Measurements from ENCODE around the gene HORMAD2.
"Not testable (repeated sequence)": the region's sequence is repeated elsewhere in the genome, so short reads cannot be mapped to it uniquely, and the experiment has no call there.

The HORMAD2 gene

GRCh38 chr22:30206944-30207343 lies 126.7 kb downstream of the HORMAD2 start:
- in situ Hi-C loops (cut with MboI; ENCODE audit: low sequenced_read_pairs), result no loop called here

GRCh38 chr22:30208631-30209603 lies 128.7 kb downstream of the HORMAD2 start:
- in situ Hi-C loops (cut with MboI; ENCODE audit: low sequenced_read_pairs), result no loop called here

GRCh38 chr22:30209642-30210041 lies 129.4 kb downstream of the HORMAD2 start:
- in situ Hi-C loops (cut with MboI; ENCODE audit: low sequenced_read_pairs), result no loop called here

DNA sequence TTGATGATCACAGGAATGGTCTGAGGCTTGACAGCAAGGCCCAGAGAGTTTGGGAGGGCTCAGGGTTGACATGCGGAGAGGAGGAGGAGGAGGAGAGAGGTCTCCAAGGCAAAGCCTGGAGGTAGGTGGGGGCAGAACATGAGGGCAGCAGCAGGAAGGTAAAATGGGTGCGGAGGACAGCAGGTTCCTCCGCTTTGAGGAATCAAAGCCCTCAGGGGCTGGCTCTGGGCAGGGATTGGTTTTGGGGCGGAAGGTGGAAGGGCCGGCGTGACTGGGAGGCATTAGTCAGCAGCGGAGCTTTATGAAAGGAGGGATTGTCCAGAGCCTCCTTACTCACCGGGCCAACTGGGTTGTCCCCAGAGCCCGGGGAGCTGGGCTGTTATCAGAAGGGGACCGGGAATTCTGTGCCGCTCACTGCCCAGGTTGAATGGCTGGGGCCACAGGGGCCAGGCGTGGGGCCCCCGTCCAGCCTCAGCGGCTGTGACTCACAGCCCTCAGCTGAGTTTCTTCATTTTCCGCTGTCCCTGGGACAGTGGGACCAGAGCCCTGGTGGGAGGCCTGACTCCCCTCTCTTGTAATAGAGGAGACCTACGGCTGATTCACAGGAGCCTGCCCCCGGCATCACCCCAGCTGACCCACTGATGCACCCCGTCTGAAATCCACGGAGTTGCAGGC lies 130.1 kb downstream of the HORMAD2 start:
- in situ Hi-C loops (cut with MboI; ENCODE audit: low sequenced_read_pairs), result no loop called here

- in situ Hi-C loops (cut with MboI; ENCODE audit: low sequenced_read_pairs), result no loop called here
Measured at GRCh38 chr22:30211124-30211820, 131.0 kb downstream of the HORMAD2 start.

- in situ Hi-C loops (cut with MboI; ENCODE audit: low sequenced_read_pairs), result no loop called here
Measured at GRCh38 chr22:30212363-30212995, 132.2 kb downstream of the HORMAD2 start.

DNA sequence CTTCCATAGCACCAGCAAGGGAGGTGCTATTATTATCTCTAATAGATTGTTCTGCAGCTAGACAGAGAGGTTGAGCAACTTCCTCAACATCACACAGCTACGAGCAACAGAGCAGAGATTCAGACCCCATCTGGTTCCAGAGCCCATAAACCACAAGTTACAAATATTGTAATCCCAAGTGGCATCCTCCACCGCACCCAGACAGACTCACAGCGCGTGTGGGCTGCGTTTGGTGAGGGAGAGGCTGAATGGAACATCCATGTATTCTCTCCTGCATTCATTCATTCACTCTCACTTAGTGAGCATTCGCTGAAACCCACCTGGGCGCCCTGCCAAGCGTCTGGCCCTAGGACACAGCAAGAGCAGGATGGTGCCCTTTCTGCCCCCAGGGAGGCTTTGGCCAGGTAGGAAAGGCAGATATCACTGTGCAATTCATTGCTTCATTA lies 132.8 kb downstream of the HORMAD2 start:
- in situ Hi-C loops (cut with MboI; ENCODE audit: low sequenced_read_pairs), result no loop called here

GRCh38 chr22:30214703-30215407 lies 134.6 kb downstream of the HORMAD2 start:
- in situ Hi-C loops (cut with MboI; ENCODE audit: low sequenced_read_pairs), result no loop called here

- in situ Hi-C loops (cut with MboI; ENCODE audit: low sequenced_read_pairs), result not testable (repeated sequence)
Measured at GRCh38 chr22:30216272-30216671, 136.0 kb downstream of the HORMAD2 start.

GRCh38 chr22:30216710-30217109 lies 136.4 kb downstream of the HORMAD2 start:
- in situ Hi-C loops (cut with MboI; ENCODE audit: low sequenced_read_pairs), result no loop called here

DNA sequence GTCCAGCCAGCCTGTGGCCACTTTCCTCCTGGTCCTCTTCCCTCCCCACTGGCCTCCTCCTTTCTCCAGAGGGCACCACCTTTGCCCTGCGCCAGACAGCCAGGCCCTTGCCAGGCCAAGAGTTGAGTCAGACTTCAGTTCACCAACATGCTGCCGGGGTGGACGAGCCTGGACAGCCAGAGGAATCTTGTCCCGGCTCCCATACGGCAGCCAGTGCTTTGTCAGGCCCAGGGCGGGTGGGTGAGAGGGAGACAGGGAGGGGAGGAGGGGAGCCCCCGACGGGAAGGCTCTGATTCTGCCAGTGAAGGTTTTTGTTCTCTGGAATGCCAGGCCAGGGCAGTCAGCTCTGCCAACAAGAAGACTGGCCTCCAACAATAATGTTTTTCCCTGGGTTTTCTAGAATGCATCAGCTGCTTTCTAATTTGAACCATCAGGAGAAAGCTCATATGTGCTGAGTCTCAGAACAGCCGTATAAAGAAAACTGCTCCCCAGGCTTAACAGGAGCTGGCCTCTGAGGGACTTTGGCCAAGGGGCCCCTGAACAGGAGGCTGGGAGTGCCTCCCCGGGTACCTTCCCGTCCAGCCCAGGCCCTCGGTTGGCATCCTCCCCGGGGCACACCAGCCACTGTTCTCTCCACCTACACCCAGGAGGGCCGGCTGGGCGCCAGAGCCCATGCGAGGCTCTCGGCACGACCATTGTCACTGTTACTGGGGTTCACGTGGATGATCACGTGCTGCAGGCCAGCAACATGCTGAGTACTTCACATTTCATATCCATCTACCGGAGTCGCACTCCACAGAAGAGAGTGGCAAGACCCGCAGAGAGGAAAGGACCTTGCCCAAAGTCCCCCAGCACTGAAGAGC lies 137.7 kb downstream of the HORMAD2 start:
- in situ Hi-C loops (cut with MboI; ENCODE audit: low sequenced_read_pairs), result no loop called here

DNA sequence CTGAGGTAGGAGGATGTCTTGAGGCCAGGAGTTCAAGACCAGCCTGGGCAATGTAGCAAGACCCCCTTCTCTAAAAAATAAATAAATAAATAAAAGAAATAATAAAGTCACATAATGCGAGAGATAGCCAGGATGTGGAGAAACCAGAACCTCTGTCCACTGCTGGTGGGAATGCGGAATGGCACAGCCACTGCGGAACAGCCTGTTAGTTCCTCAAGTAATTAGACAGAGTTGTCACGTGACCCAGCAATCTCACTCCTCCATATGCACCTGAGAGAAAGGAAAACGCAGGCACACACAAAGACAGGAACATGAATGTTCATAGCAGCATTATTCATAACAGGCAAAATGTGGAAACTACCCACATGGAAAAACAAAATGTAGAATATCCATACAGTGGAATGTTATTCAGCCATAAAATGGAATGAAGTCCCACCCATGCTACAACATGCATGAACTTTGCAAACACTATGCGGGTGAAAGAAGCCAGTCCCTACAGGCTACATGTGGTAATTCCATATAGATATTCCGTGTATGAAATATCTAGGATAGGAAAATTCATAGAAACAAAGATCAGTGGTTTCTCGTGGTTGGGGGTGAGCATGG lies 138.9 kb downstream of the HORMAD2 start:
- in situ Hi-C loops (cut with MboI; ENCODE audit: low sequenced_read_pairs), result no loop called here

GRCh38 chr22:30219668-30220278 lies 139.5 kb downstream of the HORMAD2 start:
- in situ Hi-C loops (cut with MboI; ENCODE audit: low sequenced_read_pairs), result no loop called here

- in situ Hi-C loops (cut with MboI; ENCODE audit: low sequenced_read_pairs), result no loop called here
Measured at GRCh38 chr22:30220338-30221012, 140.2 kb downstream of the HORMAD2 start.

GRCh38 chr22:30221121-30221992 lies 141.1 kb downstream of the HORMAD2 start:
- in situ Hi-C loops (cut with MboI; ENCODE audit: low sequenced_read_pairs), result no loop called here

DNA sequence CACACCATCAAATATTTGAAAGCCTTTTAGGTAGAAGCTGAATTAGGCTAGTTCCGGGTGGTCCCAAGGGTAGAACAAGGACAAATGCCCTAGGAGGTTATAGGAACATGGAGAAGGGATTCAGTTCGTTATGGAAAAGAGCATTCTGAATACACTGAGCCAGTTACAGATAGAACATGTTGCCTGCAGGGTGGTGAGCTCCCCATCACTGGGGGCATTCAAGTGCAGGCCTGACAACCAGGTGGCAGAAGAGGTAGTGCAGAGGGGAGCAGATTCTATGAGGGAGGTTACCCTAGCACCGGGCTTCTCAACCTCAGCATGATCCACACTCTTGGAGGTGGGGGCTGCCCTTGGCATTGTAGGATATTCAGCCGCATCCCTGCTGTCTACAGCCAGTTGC lies 142.1 kb downstream of the HORMAD2 start:
- in situ Hi-C loops (cut with MboI; ENCODE audit: low sequenced_read_pairs), result no loop called here

GRCh38 chr22:30223303-30223702 lies 143.0 kb downstream of the HORMAD2 start:
- in situ Hi-C loops (cut with MboI; ENCODE audit: low sequenced_read_pairs), result no loop called here
